ENCODE results near the gene CARMIL1. TPM values are rescaled to one million over a fixed set of nuclear protein-coding genes. Genes with fewer than 3 reads are reported as not detected.

CARMIL1 gene
- total RNA-seq, 2 experiments from 2014 or later, result 3.6 to 4.1 TPM

DNA sequence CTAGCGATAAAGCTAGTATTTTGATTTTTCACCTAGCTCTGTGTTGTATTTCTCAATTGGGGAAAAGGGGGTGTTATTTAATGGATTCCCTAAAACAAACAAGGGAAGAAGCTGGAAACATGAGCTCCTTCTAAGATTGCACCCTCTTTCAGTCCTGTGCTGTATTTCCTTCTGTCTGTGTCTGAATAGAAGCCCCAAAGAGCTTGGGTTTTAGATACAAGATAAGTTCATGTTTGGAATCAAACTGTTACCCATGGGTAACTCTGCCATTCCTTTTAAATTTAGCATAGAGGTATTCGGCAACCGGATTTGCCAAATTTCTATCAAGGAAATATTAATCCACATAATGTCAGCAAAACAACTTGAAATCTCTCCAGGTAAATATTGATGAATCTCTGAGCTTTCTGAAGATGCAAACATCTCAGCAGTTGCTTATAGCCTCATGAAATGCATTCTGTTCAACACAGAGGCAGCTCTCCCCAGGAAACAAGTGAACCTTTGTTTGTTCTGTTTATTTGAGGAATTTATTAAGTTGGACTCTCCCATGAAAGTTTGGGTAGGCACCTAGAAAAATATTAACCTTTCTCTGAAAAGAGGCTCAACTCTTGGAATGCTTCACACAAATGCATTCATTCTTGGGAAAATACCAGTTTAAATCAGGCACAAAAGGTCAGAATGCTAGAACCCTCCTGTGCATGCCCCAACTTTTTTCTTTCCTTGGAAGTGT lies 362.9 kb downstream of the CARMIL1 start:
- POLR2A ChIA-PET, result no interaction called here
- peaks cover 37% of the 10 kb centered on the region for H3K27me3 Mint-ChIP-seq
- ATAC-seq (no peak), DNase-seq (no peak)
- H3K9me3 Mint-ChIP-seq, result no peaks in the 10 kb centered on the region
- no peaks in the 10 kb centered on the region for H3K36me3 Mint-ChIP-seq (ENCODE audit: low read depth)
- no peak overlapping the region for H3K4me3 Mint-ChIP-seq
- TF ChIP-seq, protein P1, sequence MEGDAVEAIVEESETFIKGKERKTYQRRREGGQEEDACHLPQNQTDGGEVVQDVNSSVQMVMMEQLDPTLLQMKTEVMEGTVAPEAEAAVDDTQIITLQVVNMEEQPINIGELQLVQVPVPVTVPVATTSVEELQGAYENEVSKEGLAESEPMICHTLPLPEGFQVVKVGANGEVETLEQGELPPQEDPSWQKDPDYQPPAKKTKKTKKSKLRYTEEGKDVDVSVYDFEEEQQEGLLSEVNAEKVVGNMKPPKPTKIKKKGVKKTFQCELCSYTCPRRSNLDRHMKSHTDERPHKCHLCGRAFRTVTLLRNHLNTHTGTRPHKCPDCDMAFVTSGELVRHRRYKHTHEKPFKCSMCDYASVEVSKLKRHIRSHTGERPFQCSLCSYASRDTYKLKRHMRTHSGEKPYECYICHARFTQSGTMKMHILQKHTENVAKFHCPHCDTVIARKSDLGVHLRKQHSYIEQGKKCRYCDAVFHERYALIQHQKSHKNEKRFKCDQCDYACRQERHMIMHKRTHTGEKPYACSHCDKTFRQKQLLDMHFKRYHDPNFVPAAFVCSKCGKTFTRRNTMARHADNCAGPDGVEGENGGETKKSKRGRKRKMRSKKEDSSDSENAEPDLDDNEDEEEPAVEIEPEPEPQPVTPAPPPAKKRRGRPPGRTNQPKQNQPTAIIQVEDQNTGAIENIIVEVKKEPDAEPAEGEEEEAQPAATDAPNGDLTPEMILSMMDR (IDR thresholded peaks at IDR 0.05), result no peak
- no peak overlapping the region for H3K27ac Mint-ChIP-seq
- intact Hi-C loops (cut with micrococcal nuclease), result no loop called here
- CTCF ChIA-PET, result interaction anchor here (1.4 kb wide), 1 partner anchor 7 kb away, joined by 5 read pairs; no protein-coding TSS in a partner anchor
- H3K4me1 Mint-ChIP-seq (ENCODE audit: low read depth), result no peaks in the 10 kb centered on the region

GRCh38 chr6:25642667-25643328 lies 363.6 kb downstream of the CARMIL1 start:
- no peak for ATAC-seq
- Mint-ChIP-seq H3K9me3 (no peaks in the 10 kb centered on the region), H3K27me3 (peaks cover 39% of the 10 kb centered on the region), H3K4me1 (ENCODE audit: low read depth) (no peaks in the 10 kb centered on the region), H3K36me3 (ENCODE audit: low read depth) (no peaks in the 10 kb centered on the region), H3K27ac (no peak overlapping the region), H3K4me3 (no peak overlapping the region)
- CTCF ChIA-PET, result no interaction called here
- POLR2A ChIA-PET, result no interaction called here
- TF ChIP-seq, protein P1 (IDR thresholded peaks at IDR 0.05), result no peak
- intact Hi-C loops (cut with micrococcal nuclease), result no loop called here
- DNase-seq, result no peak

DNA sequence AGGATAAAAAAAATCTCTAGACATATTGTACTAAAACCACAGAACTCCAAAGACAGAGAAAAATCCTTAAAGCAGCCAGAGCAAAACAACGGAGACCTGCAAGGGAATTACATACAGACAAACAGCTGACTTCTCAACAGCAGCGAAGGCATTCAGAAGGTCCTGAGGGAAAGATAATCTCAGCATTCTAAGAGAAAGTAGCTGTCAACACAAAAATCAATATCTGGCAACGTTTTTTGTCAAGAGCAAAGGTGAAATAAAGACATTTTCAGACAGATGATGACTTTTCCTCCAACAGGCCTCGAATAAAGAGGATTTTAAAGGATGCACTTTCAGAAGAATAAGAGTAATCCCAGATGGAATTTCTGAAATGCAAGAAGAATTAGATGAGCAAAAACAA lies 366.7 kb downstream of the CARMIL1 start:
- peaks cover 40% of the 10 kb centered on the region for H3K27me3 Mint-ChIP-seq
- TF ChIP-seq, protein P1 (IDR thresholded peaks at IDR 0.05), result no peak
- intact Hi-C loops (cut with micrococcal nuclease), result no loop called here
- no peaks in the 10 kb centered on the region for H3K36me3 Mint-ChIP-seq (ENCODE audit: low read depth)
- DNase-seq (no peak), ATAC-seq (no peak)
- H3K27ac Mint-ChIP-seq, result no peak overlapping the region
- H3K9me3 Mint-ChIP-seq, result no peaks in the 10 kb centered on the region
- H3K4me1 Mint-ChIP-seq (ENCODE audit: low read depth), result no peaks in the 10 kb centered on the region
- H3K4me3 Mint-ChIP-seq, result no peak overlapping the region
- POLR2A ChIA-PET, result no interaction called here
- CTCF ChIA-PET, result no interaction called here

DNA sequence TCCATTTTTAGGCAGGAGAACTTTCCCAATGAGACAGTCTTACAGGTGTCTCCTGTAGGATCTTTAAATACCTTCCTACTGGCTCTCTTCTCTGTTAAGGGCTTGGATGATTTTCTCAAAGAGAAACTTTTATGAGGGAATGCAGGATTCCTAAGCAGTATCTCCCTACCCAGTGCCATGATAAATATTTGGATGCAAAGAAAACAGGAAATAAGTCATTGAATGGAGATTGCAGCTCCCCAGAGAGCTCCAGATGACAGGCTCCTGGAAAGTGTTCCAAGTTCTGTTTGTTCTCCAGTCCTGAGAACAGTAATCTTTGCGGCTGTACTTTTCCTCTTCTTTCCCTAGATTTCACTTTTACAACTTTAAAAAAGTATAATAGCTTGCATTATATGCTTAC lies 370.4 kb downstream of the CARMIL1 start:
- DNase-seq, result no peak
- H3K9me3 Mint-ChIP-seq, result no peaks in the 10 kb centered on the region
- CTCF ChIA-PET, result interaction anchor here (1.4 kb wide), 1 partner anchor 8 kb away, joined by 5 read pairs; no protein-coding TSS in a partner anchor

More for the DNA sequence above, 370.4 kb downstream of the CARMIL1 start:
- peaks cover 49% of the 10 kb centered on the region for H3K27me3 Mint-ChIP-seq
- no peaks in the 10 kb centered on the region for H3K4me1 Mint-ChIP-seq (ENCODE audit: low read depth)
- H3K27ac Mint-ChIP-seq, result no peak overlapping the region
- ATAC-seq, result no peak
- TF ChIP-seq, protein P1 (IDR thresholded peaks at IDR 0.05), result no peak
- intact Hi-C loops (cut with micrococcal nuclease), result no loop called here
- H3K4me3 Mint-ChIP-seq, result no peak overlapping the region
- POLR2A ChIA-PET, result no interaction called here
- H3K36me3 Mint-ChIP-seq (ENCODE audit: low read depth), result no peaks in the 10 kb centered on the region

Measured in activated CD8-positive, alpha-beta T cell treated with anti-CD3 and anti-CD28 coated beads for 36 hours (primary cell).